Right cardiac atrium (tissue), 5 donors: ENCODE results near the gene CACNA1S. TPM values are rescaled to one million over a fixed set of nuclear protein-coding genes. Genes with fewer than 3 reads are reported as not detected.

Experiments used
- ATAC-seq, 2 donors: fragments of 200-7000 bp; cut with Tn5 transposase; one replicate each; pipeline versions ENCODE4 v1.8.0 to v1.9.1; 2020; ENCODE audit warnings: moderate library complexity in 2 of 2, mild to moderate bottlenecking in 1 of 2
- DNase-seq, 3 donors: peaks; one replicate each; pipeline ENCODE4 v3.0.0-alpha.2; 2020
- H3K27ac ChIP-seq: one replicate; pipeline ENCODE4 v1.5.1; 2013; ENCODE audit warnings: mild to moderate bottlenecking, low read length, control low read depth, moderate library complexity
- H3K27me3 ChIP-seq: one replicate; pipeline ENCODE4 v1.6.1; 2013; ENCODE audit not compliant: control insufficient read depth, insufficient read depth
- H3K4me1 ChIP-seq: one replicate; pipeline ENCODE4 v1.6.1; 2013; ENCODE audit warnings: low read length; ENCODE audit not compliant: control insufficient read depth, insufficient read depth
- H3K4me3 ChIP-seq: one replicate; pipeline ENCODE4 v1.5.1; 2013; ENCODE audit warnings: low read length, control low read depth
- H3K9me3 ChIP-seq: one replicate; pipeline ENCODE4 v1.6.1; 2013; ENCODE audit warnings: low read length; ENCODE audit not compliant: control insufficient read depth
- WGBS: extraction: QIAGEN DNeasy Blood & Tissue Kit; methylation state at CpG from one replicate; pipeline ENCODE4 v1.1.7; 2013; 5-methylcytosine and 5-hydroxymethylcytosine counted together
- intact Hi-C, 4 donors: fragments of 100-400 bp; cut with DNase I; formaldehyde crosslinking; loops; one replicate each; pipeline versions ENCODE4 v1.11.0 to v1.14.0; 2022 to 2023
- polyA plus RNA-seq: library from polyadenylated mRNA; stranded (reverse); fragments of 200-250 nt; gene quantifications from one replicate; pipeline ENCODE4 v1.2.3, GENCODE V29; 2013
- total RNA-seq, 4 donors: library from RNA; stranded (reverse); fragmentation: NEBNext Ultra II Directional; extraction: Animal tissue kit (Norgen Biotek cat#: 25700); gene quantifications; one replicate each; pipeline ENCODE4 v1.2.1, GENCODE V29; 2021
- donor health status: healthy with polysubstance abuse.
- donor health status: DM: no; HTN: yes; CAD: no.
- donor health status: DM: no; HTN: no; CAD: no.
- donor health status: DM: no; HTN: yes; CAD: no; lungs with severe emphysema.
- donor health status: DM: yes; HTN: yes; CAD: no.

The CACNA1S gene
- total and polyA plus RNA-seq, 5 donors: 0.06 to 0.09 TPM; not detected in 3

GRCh38 chr1:201145816-201146215 lies 33.6 kb upstream of the CACNA1S start:
- no peaks in the 10 kb centered on the region for H3K9me3 ChIP-seq
- ATAC-seq (no peak), DNase-seq (peak in 1 of 3 donors; percentile 28)
- intact Hi-C loops: no loop called here
- H3K4me3 ChIP-seq: no peak overlapping the region
- H3K27ac ChIP-seq: no peak overlapping the region
- WGBS: 93% methylated on average over 7 of the region's 7 CpGs
- peaks cover 2% of the 10 kb centered on the region for H3K4me1 ChIP-seq
- no peaks in the 10 kb centered on the region for H3K27me3 ChIP-seq

- ATAC-seq (no peak), DNase-seq (peak in 1 of 3 donors; percentile 5)
- Histone ChIP-seq H3K4me1 (peaks cover 2% of the 10 kb centered on the region), H3K4me3 (no peak overlapping the region), H3K9me3 (no peaks in the 10 kb centered on the region), H3K27me3 (no peaks in the 10 kb centered on the region), H3K27ac (no peak overlapping the region)
- intact Hi-C loops: no loop called here
- 68% methylated on average over 3 of the region's 3 CpGs for WGBS
Observed at GRCh38 chr1:201145132-201145531, 32.9 kb upstream of the CACNA1S start.

GRCh38 chr1:201144701-201145100 lies 32.5 kb upstream of the CACNA1S start:
- Histone ChIP-seq H3K4me1 (peaks cover 2% of the 10 kb centered on the region), H3K4me3 (no peak overlapping the region), H3K27ac (no peak overlapping the region), H3K27me3 (no peaks in the 10 kb centered on the region), H3K9me3 (no peaks in the 10 kb centered on the region)
- ATAC-seq (no peak), DNase-seq (no peak)
- WGBS: 84% methylated on average over 5 of the region's 5 CpGs
- intact Hi-C loops: no loop called here

- H3K9me3 ChIP-seq: no peaks in the 10 kb centered on the region
- 83% methylated on average over 18 of the region's 18 CpGs for WGBS
- no peaks in the 10 kb centered on the region for H3K27me3 ChIP-seq
- peaks cover 2% of the 10 kb centered on the region for H3K4me1 ChIP-seq
- H3K27ac ChIP-seq: no peak overlapping the region
- H3K4me3 ChIP-seq: no peak overlapping the region
- ATAC-seq: no peak
- intact Hi-C loops: no loop called here
- peak in 1 of 3 donors; percentile 42 for DNase-seq
Observed at GRCh38 chr1:201143726-201144635, 31.8 kb upstream of the CACNA1S start.

GRCh38 chr1:201142849-201143725 lies 30.9 kb upstream of the CACNA1S start:
- peak in 1 of 3 donors; percentile 40 for DNase-seq
- H3K27ac ChIP-seq: no peak overlapping the region
- intact Hi-C loops: no loop called here
- H3K27me3 ChIP-seq: no peaks in the 10 kb centered on the region
- WGBS: 78% methylated on average over 16 of the region's 16 CpGs
- H3K4me3 ChIP-seq: no peak overlapping the region
- no peaks in the 10 kb centered on the region for H3K9me3 ChIP-seq
- peaks cover 2% of the 10 kb centered on the region for H3K4me1 ChIP-seq
- no peak for ATAC-seq

- peak; percentile 75 to 92 (median 89) for DNase-seq
- Histone ChIP-seq H3K4me1 (peaks cover 2% of the 10 kb centered on the region), H3K27me3 (no peaks in the 10 kb centered on the region), H3K27ac (no peak overlapping the region), H3K4me3 (no peak overlapping the region), H3K9me3 (no peaks in the 10 kb centered on the region)
- WGBS: 70% methylated on average over 16 of the region's 16 CpGs
- ATAC-seq: peak; percentile 41 to 62
- intact Hi-C loops: no loop called here
Observed at GRCh38 chr1:201142011-201142848, 30.0 kb upstream of the CACNA1S start.

GRCh38 chr1:201141418-201141817 lies 29.2 kb upstream of the CACNA1S start:
- Histone ChIP-seq H3K27ac (no peak overlapping the region), H3K4me3 (no peak overlapping the region), H3K27me3 (no peaks in the 10 kb centered on the region), H3K4me1 (peaks cover 2% of the 10 kb centered on the region), H3K9me3 (no peaks in the 10 kb centered on the region)
- DNase-seq (peak in 1 of 3 donors; percentile 34), ATAC-seq (no peak)
- 95% methylated on average over 5 of the region's 5 CpGs for WGBS
- intact Hi-C loops: no loop called here

GRCh38 chr1:201140941-201141260 lies 28.7 kb upstream of the CACNA1S start:
- DNase-seq: peak in 1 of 3 donors; percentile 26
- 92% methylated on average over 8 of the region's 8 CpGs for WGBS

GRCh38 chr1:201140235-201140940 lies 28.2 kb upstream of the CACNA1S start:
- Histone ChIP-seq H3K9me3 (no peaks in the 10 kb centered on the region), H3K27me3 (no peaks in the 10 kb centered on the region), H3K27ac (no peak overlapping the region), H3K4me3 (no peak overlapping the region), H3K4me1 (peaks cover 2% of the 10 kb centered on the region)
- WGBS: 85% methylated on average over 10 of the region's 10 CpGs
- peak in 1 of 3 donors; percentile 7 for DNase-seq
- intact Hi-C loops: no loop called here
- no peak for ATAC-seq

More at GRCh38 chr1:201140941-201141260, 28.7 kb upstream of the CACNA1S start:
- Histone ChIP-seq H3K4me1 (peaks cover 2% of the 10 kb centered on the region), H3K27ac (no peak overlapping the region), H3K9me3 (no peaks in the 10 kb centered on the region), H3K27me3 (no peaks in the 10 kb centered on the region), H3K4me3 (no peak overlapping the region)
- intact Hi-C loops: no loop called here
- ATAC-seq: no peak

- H3K4me1 ChIP-seq: peaks cover 2% of the 10 kb centered on the region
- H3K27me3 ChIP-seq: no peaks in the 10 kb centered on the region
- no peak for ATAC-seq
- DNase-seq: peak in 1 of 3 donors; percentile 40
- intact Hi-C loops: no loop called here
- H3K27ac ChIP-seq: no peak overlapping the region
- H3K4me3 ChIP-seq: no peak overlapping the region
- WGBS: 95% methylated on average over 9 of the region's 9 CpGs
- H3K9me3 ChIP-seq: no peaks in the 10 kb centered on the region
Observed at GRCh38 chr1:201139756-201140155, 27.5 kb upstream of the CACNA1S start.
